Ovary (tissue), 3 donors: ENCODE results near the gene TLE2.

ENCODE experiments used
- CTCF ChIP-seq, 3 donors: fragments of 450-650 bp in 2 of 3; fragments of 200-600 bp in 1 of 3; IDR thresholded peaks; one replicate each; pipeline versions ENCODE4 v1.5.1 to v1.8.0; 2016 to 2022; ENCODE audit warnings: antibody characterized with exemption in 3 of 3, mild to moderate bottlenecking in 1 of 3
- EP300 ChIP-seq: sonication (generic); formaldehyde crosslinking; IDR thresholded peaks from one replicate; pipeline ENCODE4 v1.6.1; 2017; ENCODE audit warnings: antibody characterized with exemption
- POLR2A ChIP-seq: fragments of 450-650 bp; IDR thresholded peaks from one replicate; pipeline ENCODE4 v1.6.1; 2017; ENCODE audit warnings: antibody characterized with exemption, mild to moderate bottlenecking, moderate library complexity
- donor health status: DM: no; HTN: no; CAD: no.

- no peak for TF ChIP-seq POLR2A
- no peak for TF ChIP-seq CTCF (IDR thresholded peaks at IDR 0.05)
- TF ChIP-seq EP300 = no peak
These were observed 37.5 kb upstream of the TLE2 start for GRCh38 chr19:3066482-3067049.
